CD4-positive, alpha-beta T cell (primary cell): ENCODE results near the gene GDPD4. TPM values are rescaled to one million over a fixed set of nuclear protein-coding genes. Genes with fewer than 3 reads are reported as not detected.

Experiments
- ATAC-seq: fragments of 200-7000 bp; cut with Tn5 transposase; one replicate; pipeline ENCODE4 v1.10.0; 2022; ENCODE audit warnings: mild to moderate bottlenecking; ENCODE audit not compliant: poor library complexity
- CTCF ChIA-PET: fragments of 350-600 bp; sonication (Branson Sonifier 250); formaldehyde crosslinking; loops from one replicate; lab custom pipeline; 2021; ENCODE audit warnings: antibody characterized with exemption, inconsistent platforms; lab: Charles Lee
- POLR2A ChIA-PET: fragments of 350-600 bp; sonication (Branson Sonifier 250); formaldehyde crosslinking; loops from one replicate; lab custom pipeline; 2021; ENCODE audit warnings: antibody characterized with exemption, inconsistent platforms; lab: Charles Lee
- DNase-seq, 14 experiments: peaks; one replicate each; pipeline ENCODE4 v3.0.0-alpha.2; 2013 to 2020; ENCODE audit warnings: mixed read lengths in 2 of 14
- H3K27ac ChIP-seq, 2 donors: one replicate each; pipeline versions ENCODE4 v1.5.1 to v1.7.0; 2013; ENCODE audit warnings: low read length in 2 of 2, low read depth in 1 of 2, mild to moderate bottlenecking in 1 of 2
- H3K27me3 ChIP-seq, 2 experiments: 1 replicate in 1 of 2; 2 replicates in 1 of 2; pipeline versions ENCODE4 v1.6.1 to v1.7.0; 2013; ENCODE audit warnings: low read length in 2 of 2, control low read depth in 1 of 2, mild to moderate bottlenecking in 1 of 2, moderate library complexity in 1 of 2; ENCODE audit not compliant: insufficient read depth in 2 of 2, control insufficient read depth in 1 of 2
- H3K36me3 ChIP-seq: one replicate; pipeline ENCODE4 v1.6.1; 2013; ENCODE audit warnings: low read length, control low read depth; ENCODE audit not compliant: insufficient read depth
- H3K4me1 ChIP-seq: one replicate; pipeline ENCODE4 v1.6.1; 2013; ENCODE audit warnings: low read length, control low read depth; ENCODE audit not compliant: insufficient read depth
- H3K4me3 ChIP-seq: one replicate; pipeline ENCODE4 v1.5.1; 2013; ENCODE audit warnings: mild to moderate bottlenecking, low read length, moderate library complexity
- H3K9me3 ChIP-seq, 2 experiments: 1 replicate in 1 of 2; 2 replicates in 1 of 2; pipeline versions ENCODE4 v1.6.1 to v1.7.0; 2013; ENCODE audit warnings: low read length in 2 of 2, mild to moderate bottlenecking in 2 of 2, control low read depth in 1 of 2, moderate library complexity in 1 of 2; ENCODE audit not compliant: control insufficient read depth in 1 of 2, insufficient read depth in 1 of 2
- H3K27ac Mint-ChIP-seq: one replicate; pipeline ENCODE4 v1.8.0; 2020; ENCODE audit warnings: mixed read lengths
- H3K27me3 Mint-ChIP-seq: one replicate; pipeline ENCODE4 v1.8.0; 2021; ENCODE audit warnings: mixed read lengths
- H3K36me3 Mint-ChIP-seq: one replicate; pipeline ENCODE4 v1.8.0; 2021; ENCODE audit warnings: low read depth, mixed read lengths
- H3K4me1 Mint-ChIP-seq: one replicate; pipeline ENCODE4 v1.8.0; 2021; ENCODE audit warnings: low read depth, mixed read lengths
- H3K4me3 Mint-ChIP-seq: one replicate; pipeline ENCODE4 v1.8.0; 2020; ENCODE audit warnings: mild to moderate bottlenecking, mixed read lengths
- H3K9me3 Mint-ChIP-seq: one replicate; pipeline ENCODE4 v1.8.0; 2020; ENCODE audit warnings: mixed read lengths
- CTCF ChIP-seq: fragments of 200-600 bp; IDR thresholded peaks from one replicate; pipeline ENCODE4 v1.8.0; 2022; ENCODE audit warnings: antibody characterized with exemption, mild to moderate bottlenecking
- intact Hi-C, 2 experiments: fragments of 100-400 bp; cut with DNase I in 1 of 2; cut with micrococcal nuclease in 1 of 2; formaldehyde crosslinking; loops; one replicate each; pipeline versions ENCODE4 v1.15.1 to v1.9.0; 2023 to 2025; cut with DNase I, micrococcal nuclease
- total RNA-seq, 174 experiments: library from RNA in 2 of 174; stranded (reverse) in 2 of 174; gene quantifications; one replicate each; pipeline ENCODE4 v1.2.3 and lab custom pipeline; 2021 to 2026

GDPD4 gene
- total RNA-seq, 2 experiments from 2014 or later, result not detected

- Mint-ChIP-seq H3K27ac (no peak overlapping the region), H3K4me3 (no peak overlapping the region), H3K4me1 (no peaks in the 10 kb centered on the region), H3K27me3 (no peaks in the 10 kb centered on the region), H3K9me3 (no peaks in the 10 kb centered on the region), H3K36me3 (peaks cover under 1% of the 10 kb centered on the region)
- ChIA-PET POLR2A (no interaction called here), CTCF (no interaction called here)
- no peak for TF ChIP-seq CTCF
- Histone ChIP-seq H3K27ac (no peak overlapping the region), H3K4me1 (no peaks in the 10 kb centered on the region), H3K4me3 (no peak overlapping the region), H3K36me3 (no peaks in the 10 kb centered on the region), H3K9me3 (no peaks in the 10 kb centered on the region), H3K27me3 (no peaks in the 10 kb centered on the region)
- intact Hi-C loops, result no loop called here
- no peak for ATAC-seq
- no peak for DNase-seq
Observed at GRCh38 chr11:77316733-77317342, 15.4 kb upstream of the GDPD4 start.

- H3K27me3 Mint-ChIP-seq, result no peaks in the 10 kb centered on the region
- no peaks in the 10 kb centered on the region for H3K9me3 Mint-ChIP-seq
- no peaks in the 10 kb centered on the region for H3K4me1 ChIP-seq
- TF ChIP-seq CTCF, result no peak
- ChIA-PET POLR2A (no interaction called here), CTCF (no interaction called here)
- H3K27ac Mint-ChIP-seq, result no peak overlapping the region
- intact Hi-C loops, result no loop called here
- H3K4me1 Mint-ChIP-seq, result no peaks in the 10 kb centered on the region
- no peaks in the 10 kb centered on the region for H3K36me3 Mint-ChIP-seq
- no peak overlapping the region for H3K4me3 ChIP-seq
- no peaks in the 10 kb centered on the region for H3K27me3 ChIP-seq
- no peak for ATAC-seq
- H3K4me3 Mint-ChIP-seq, result no peak overlapping the region
- H3K36me3 ChIP-seq, result no peaks in the 10 kb centered on the region
- no peak overlapping the region for H3K27ac ChIP-seq
- DNase-seq, result no peak
- H3K9me3 ChIP-seq, result no peaks in the 10 kb centered on the region
Observed at GRCh38 chr11:77312107-77312506, 10.6 kb upstream of the GDPD4 start.

GRCh38 chr11:77311701-77312100 lies 10.2 kb upstream of the GDPD4 start:
- intact Hi-C loops, result no loop called here
- Histone ChIP-seq H3K4me3 (no peak overlapping the region), H3K9me3 (no peaks in the 10 kb centered on the region), H3K27me3 (no peaks in the 10 kb centered on the region), H3K27ac (no peak overlapping the region), H3K36me3 (no peaks in the 10 kb centered on the region), H3K4me1 (no peaks in the 10 kb centered on the region)
- H3K4me3 Mint-ChIP-seq, result no peak overlapping the region
- POLR2A ChIA-PET, result no interaction called here
- no peaks in the 10 kb centered on the region for H3K27me3 Mint-ChIP-seq
- no peak overlapping the region for H3K27ac Mint-ChIP-seq
- no peak for TF ChIP-seq CTCF
- H3K36me3 Mint-ChIP-seq, result no peaks in the 10 kb centered on the region
- no peaks in the 10 kb centered on the region for H3K9me3 Mint-ChIP-seq
- DNase-seq (no peak), ATAC-seq (no peak)
- no peaks in the 10 kb centered on the region for H3K4me1 Mint-ChIP-seq
- CTCF ChIA-PET, result no interaction called here
